ENCODE measurements around the gene TIMP4.

GRCh38 chr3:12194209-12194608 lies 35.5 kb upstream of the TIMP4 start:
- TF ChIP-seq CTCF (IDR thresholded peaks at IDR 0.05): no peak
- no peak for TF ChIP-seq ZFX (IDR thresholded peaks at IDR 0.05; ENCODE audit: borderline replicate concordance)

All from 22Rv1 (cell line).